ENCODE results near the gene IGF1.

DNA sequence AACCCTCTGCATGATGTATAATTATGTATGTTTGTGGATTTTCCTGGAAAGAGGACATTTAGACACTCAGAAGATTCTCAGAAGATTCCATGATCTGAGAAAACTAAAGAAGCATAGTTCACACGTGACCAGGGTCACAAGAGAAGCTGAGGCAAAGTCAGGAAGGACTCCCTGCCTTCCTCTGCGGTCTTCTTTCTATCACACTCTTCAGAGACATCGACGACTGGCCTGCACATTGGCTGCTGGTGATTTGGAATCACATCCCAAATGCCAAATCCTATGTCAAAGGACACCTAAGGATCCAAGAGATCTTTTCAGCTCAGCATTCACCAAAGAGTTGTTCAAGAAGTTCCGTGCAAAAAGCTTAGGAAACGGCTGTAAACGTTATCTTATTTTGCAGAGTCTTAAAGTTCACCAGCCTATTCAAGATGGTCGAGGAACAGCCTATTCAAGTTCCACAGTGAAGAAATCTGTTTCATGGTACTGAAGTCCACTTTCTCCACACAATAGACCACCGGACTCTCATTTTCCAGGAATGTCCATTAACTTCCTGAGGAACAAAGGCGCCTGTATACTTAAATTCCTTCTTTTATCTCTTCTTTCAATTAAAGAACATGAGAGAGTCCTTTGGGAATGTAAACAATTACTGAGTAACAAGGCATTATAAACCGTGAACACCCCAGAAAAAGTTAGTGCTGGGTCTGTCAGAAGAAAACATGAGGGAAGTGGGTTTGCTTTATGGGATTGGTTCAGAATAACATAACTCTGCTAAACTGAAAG lies 42.1 kb downstream of the IGF1 start:
- TF ChIP-seq, protein P1, sequence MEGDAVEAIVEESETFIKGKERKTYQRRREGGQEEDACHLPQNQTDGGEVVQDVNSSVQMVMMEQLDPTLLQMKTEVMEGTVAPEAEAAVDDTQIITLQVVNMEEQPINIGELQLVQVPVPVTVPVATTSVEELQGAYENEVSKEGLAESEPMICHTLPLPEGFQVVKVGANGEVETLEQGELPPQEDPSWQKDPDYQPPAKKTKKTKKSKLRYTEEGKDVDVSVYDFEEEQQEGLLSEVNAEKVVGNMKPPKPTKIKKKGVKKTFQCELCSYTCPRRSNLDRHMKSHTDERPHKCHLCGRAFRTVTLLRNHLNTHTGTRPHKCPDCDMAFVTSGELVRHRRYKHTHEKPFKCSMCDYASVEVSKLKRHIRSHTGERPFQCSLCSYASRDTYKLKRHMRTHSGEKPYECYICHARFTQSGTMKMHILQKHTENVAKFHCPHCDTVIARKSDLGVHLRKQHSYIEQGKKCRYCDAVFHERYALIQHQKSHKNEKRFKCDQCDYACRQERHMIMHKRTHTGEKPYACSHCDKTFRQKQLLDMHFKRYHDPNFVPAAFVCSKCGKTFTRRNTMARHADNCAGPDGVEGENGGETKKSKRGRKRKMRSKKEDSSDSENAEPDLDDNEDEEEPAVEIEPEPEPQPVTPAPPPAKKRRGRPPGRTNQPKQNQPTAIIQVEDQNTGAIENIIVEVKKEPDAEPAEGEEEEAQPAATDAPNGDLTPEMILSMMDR (IDR thresholded peaks at IDR 0.05), result no peak
- TF ChIP-seq POLR2A (IDR thresholded peaks at IDR 0.05), result no peak
- TF ChIP-seq EP300 (IDR thresholded peaks at IDR 0.05), result no peak

Data from tibial nerve (tissue), 4 donors.